Measurements from ENCODE around the gene CERS6.

GRCh38 chr2:168640039-168640438, 184.0 kb downstream of the CERS6 start:
- TF ChIP-seq JUND (IDR thresholded peaks at IDR 0.05): no peak
- TF ChIP-seq CTCF (IDR thresholded peaks at IDR 0.05; ENCODE audit: low read depth, low read length, missing input control): no peak
- no peak for TF ChIP-seq REST (IDR thresholded peaks at IDR 0.05)
- TF ChIP-seq RAD21 (IDR thresholded peaks at IDR 0.05): no peak
- no peak for TF ChIP-seq ZBTB33 (IDR thresholded peaks at IDR 0.05)
- TF ChIP-seq TAF1 (conservative IDR thresholded peaks at IDR 0.05): no peak
- TF ChIP-seq SP1 (IDR thresholded peaks at IDR 0.05): no peak
- TF ChIP-seq NR2F2 (IDR thresholded peaks at IDR 0.05): no peak
- no peak for TF ChIP-seq RXRA (IDR thresholded peaks at IDR 0.05)
- no peak for TF ChIP-seq EGR1 (IDR thresholded peaks at IDR 0.05; ENCODE audit: low read depth in 2 of 2)
- TF ChIP-seq GABPA (IDR thresholded peaks at IDR 0.05 in 1 of 2, conservative IDR thresholded peaks at IDR 0.05 in 1 of 2): no peak
- no peak for TF ChIP-seq ATF3 (IDR thresholded peaks at IDR 0.05)

All from liver (tissue), 3 donors.